ENCODE measurements around the gene RFX3. TPM values are rescaled to one million over a fixed set of nuclear protein-coding genes. Genes with fewer than 3 reads are reported as not detected.

Gene RFX3
- total and polyA plus RNA-seq, 2 of the 13 experiments (the other 11 are each of a cell fraction or from before 2014, with no cell fraction given), result 2.7 to 5.3 TPM

- ATAC-seq, result no peak
- H3K9me3 ChIP-seq (ENCODE audit: low read length), result no peaks in the 10 kb centered on the region
- H2AFZ ChIP-seq (ENCODE audit: low read length), result no peak overlapping the region
- WGBS (ENCODE audit: low lambda C conversion rate), result 93% methylated on average over 2 of the region's 2 CpGs
- no peak overlapping the region for H3K27ac ChIP-seq (ENCODE audit: extremely low read length, insufficient read depth, low read length)
- in situ Hi-C loops (cut with HindIII; ENCODE audit: extremely low pct_ligation_motif_present, low pct_unique_long_range_greater_than_20kb) (no loop called here), intact Hi-C loops (cut with micrococcal nuclease; ENCODE audit: unreplicated experiment) (no loop called here)
- no peaks in the 10 kb centered on the region for H3K27me3 ChIP-seq (ENCODE audit: control insufficient read depth in 1 of 2, insufficient read depth in 2 of 2, low read length in 2 of 2)
- CTCF ChIA-PET (ENCODE audit: low intra/inter-chr PET ratio, low total read pairs), result no interaction called here
- TF ChIP-seq ZNF761 (CRISPR knock-in tag; conservative IDR thresholded peaks at IDR 0.05), result no peak
- TF ChIP-seq ZNF121 (CRISPR knock-in tag; IDR thresholded peaks at IDR 0.05), result peak; percentile 51
- no peak for DNase-seq (ENCODE audit: low spot score)
- no peaks in the 10 kb centered on the region for H4K20me1 ChIP-seq (ENCODE audit: insufficient read depth, low read length)
- H3K4me1 ChIP-seq (ENCODE audit: insufficient read depth, low read length), result no peaks in the 10 kb centered on the region
- H3K4me2 ChIP-seq (ENCODE audit: low read depth, low read length), result no peak overlapping the region
- H3K36me3 ChIP-seq (replicated peaks in 1 of 2; ENCODE audit: control insufficient read depth in 1 of 2, insufficient read depth in 2 of 2, low read length in 2 of 2), result 0 out of 5 replicates have a peak, but pooled peaks cover 0 to 3% of the 10 kb centered on the region in 2 experiments
- H3K4me3 ChIP-seq (replicated peaks in 1 of 3; ENCODE audit: insufficient read depth in 1 of 3, low read depth in 2 of 3, low read length in 3 of 3), result no peak overlapping the region
- POLR2A ChIA-PET, result no interaction called here
- no peak overlapping the region for H3K9ac ChIP-seq (ENCODE audit: insufficient read depth, low read depth, low read length)
- no TSS peak for BruUV-seq (replicated peaks)
- FAIRE-seq, result no peak
- no peaks in the 10 kb centered on the region for H3K79me2 ChIP-seq (ENCODE audit: insufficient read depth, low read length)
Measured at GRCh38 chr9:3251309-3251708, 274.5 kb downstream of the RFX3 start.

GRCh38 chr9:3250741-3251140 is 275.1 kb downstream of the RFX3 start:
- 82% methylated on average over 4 of the region's 4 CpGs for WGBS (ENCODE audit: low lambda C conversion rate)
- H3K4me1 ChIP-seq (ENCODE audit: insufficient read depth, low read length), result no peaks in the 10 kb centered on the region
- intact Hi-C loops (cut with micrococcal nuclease; ENCODE audit: unreplicated experiment), result no loop called here
- H3K36me3 ChIP-seq (replicated peaks in 1 of 2; ENCODE audit: control insufficient read depth in 1 of 2, insufficient read depth in 2 of 2, low read length in 2 of 2), result 0 out of 5 replicates have a peak, but pooled peaks cover 0 to 3% of the 10 kb centered on the region in 2 experiments
- CTCF ChIA-PET (ENCODE audit: low intra/inter-chr PET ratio, low total read pairs), result no interaction called here
- FAIRE-seq (no peak), DNase-seq (ENCODE audit: low spot score) (no peak), ATAC-seq (no peak)
- POLR2A ChIA-PET, result no interaction called here
- H3K4me2 ChIP-seq (ENCODE audit: low read depth, low read length), result no peak overlapping the region
- no peaks in the 10 kb centered on the region for H4K20me1 ChIP-seq (ENCODE audit: insufficient read depth, low read length)
- no peak overlapping the region for H3K27ac ChIP-seq (ENCODE audit: extremely low read length, insufficient read depth, low read length)
- in situ Hi-C loops (cut with HindIII; ENCODE audit: extremely low pct_ligation_motif_present, low pct_unique_long_range_greater_than_20kb), result no loop called here
- H3K9me3 ChIP-seq (ENCODE audit: low read length), result no peaks in the 10 kb centered on the region
- no peaks in the 10 kb centered on the region for H3K79me2 ChIP-seq (ENCODE audit: insufficient read depth, low read length)
- H2AFZ ChIP-seq (ENCODE audit: low read length), result no peak overlapping the region
- no peaks in the 10 kb centered on the region for H3K27me3 ChIP-seq (ENCODE audit: control insufficient read depth in 1 of 2, insufficient read depth in 2 of 2, low read length in 2 of 2)
- no peak overlapping the region for H3K4me3 ChIP-seq (replicated peaks in 1 of 3; ENCODE audit: insufficient read depth in 1 of 3, low read depth in 2 of 3, low read length in 3 of 3)
- BruUV-seq (replicated peaks), result no TSS peak
- H3K9ac ChIP-seq (ENCODE audit: insufficient read depth, low read depth, low read length), result no peak overlapping the region
- TF ChIP-seq SNAPC2 (CRISPR knock-in tag; IDR thresholded peaks at IDR 0.05) (no peak), RBFOX2 (IDR thresholded peaks at IDR 0.05; ENCODE audit: low read depth, low read length) (no peak), ZNF33B (CRISPR knock-in tag; IDR thresholded peaks at IDR 0.05) (no peak), JUND (CRISPR knock-in tag; IDR thresholded peaks at IDR 0.05) (no peak), FOSL1 (CRISPR knock-in tag; IDR thresholded peaks at IDR 0.05; ENCODE audit: borderline replicate concordance) (no peak), ZNF18 (CRISPR knock-in tag; IDR thresholded peaks at IDR 0.05; ENCODE audit: insufficient replicate concordance) (no peak), TSC22D2 (CRISPR knock-in tag; IDR thresholded peaks at IDR 0.05; ENCODE audit: borderline replicate concordance) (no peak), ETS1 (CRISPR knock-in tag; IDR thresholded peaks at IDR 0.05) (no peak), PHF20 (CRISPR knock-in tag; IDR thresholded peaks at IDR 0.05) (no peak), ZNF230 (CRISPR knock-in tag; IDR thresholded peaks at IDR 0.05) (no peak), ONECUT2 (CRISPR knock-in tag; IDR thresholded peaks at IDR 0.05) (no peak), ELF3 (CRISPR knock-in tag; IDR thresholded peaks at IDR 0.05) (no peak), KLF16 (CRISPR knock-in tag; IDR thresholded peaks at IDR 0.05) (no peak), MNT (IDR thresholded peaks at IDR 0.05) (no peak), RFXANK (CRISPR knock-in tag; IDR thresholded peaks at IDR 0.05) (no peak)

All from HepG2 (cell line).